ENCODE measurements around the gene IGFBP4. TPM values are rescaled to one million over a fixed set of nuclear protein-coding genes. Genes with fewer than 3 reads are reported as not detected.

IGFBP4 gene
- total and polyA plus RNA-seq, 2 of the 4 experiments (the other 2 are of a cell fraction): 308 to 1,187 TPM

- Histone ChIP-seq H3K4ac (ENCODE audit: low read depth, low read length) (peak overlapping the region; percentile 18; the same call in 1 of the 2 replicates), H3K4me2 (ENCODE audit: low read depth, low read length) (no peak overlapping the region), H3K27ac (ENCODE audit: insufficient read depth, low read length) (peak overlapping the region; percentile 31), H2AK5ac (ENCODE audit: low read depth, low read length) (peak overlapping the region; percentile 87), H3K23ac (ENCODE audit: low read depth, low read length) (no peak overlapping the region; the same call in 1 of the 2 replicates), H4K20me1 (ENCODE audit: insufficient read depth, low read length) (peaks cover 66% of the 10 kb centered on the region), H3K18ac (ENCODE audit: low read depth, low read length) (peak overlapping the region; percentile 9; the same call in 1 of the 2 replicates), H3K4me3 (ENCODE audit: insufficient read depth, low read depth, low read length) (no peak overlapping the region), H2BK20ac (ENCODE audit: low read depth, low read length) (no peak overlapping the region; the same call in 1 of the 2 replicates), H3K14ac (replicated peaks; ENCODE audit: low read depth, low read length) (peak overlapping the region; percentile 11), H2AK9ac (replicated peaks; ENCODE audit: low read depth, low read length, poor library complexity) (no peak overlapping the region), H4K91ac (ENCODE audit: insufficient read depth, low read depth, low read length) (peak overlapping the region; percentile 74; the same call in 1 of the 2 replicates), H3K9ac (ENCODE audit: low read depth, low read length) (no peak overlapping the region), H4K5ac (ENCODE audit: low read depth, low read length) (no peak overlapping the region), H3K9me1 (ENCODE audit: insufficient read depth, low read length) (peaks cover 50% of the 10 kb centered on the region), H2BK120ac (ENCODE audit: low read depth, low read length) (0 out of 2 replicates have a peak overlapping the region, but pooled peaks have one; percentile 3), H3K56ac (ENCODE audit: extremely low read depth, insufficient read depth, low read length) (no peak overlapping the region), H3K4me1 (ENCODE audit: control insufficient read depth, insufficient read depth, low read length) (peaks cover 48% of the 10 kb centered on the region), H3K9me3 (ENCODE audit: control insufficient read depth, insufficient read depth, low read length) (no peaks in the 10 kb centered on the region), H2BK15ac (ENCODE audit: low read depth, low read length) (no peak overlapping the region), H4K8ac (ENCODE audit: low read depth in 2 of 2, low read length in 2 of 2) (peak overlapping the region in 1 of 2 experiments; percentile 33; a peak in 2 of 4 replicates), H3K79me1 (ENCODE audit: low read depth in 1 of 2, low read length in 2 of 2) (peaks cover 8 to 68% of the 10 kb centered on the region in 2 experiments), H2AFZ (replicated peaks; ENCODE audit: low read length, poor library complexity) (no peak overlapping the region), H3K36me3 (ENCODE audit: control insufficient read depth, insufficient read depth, low read length) (peaks cover 69% of the 10 kb centered on the region), H3K27me3 (ENCODE audit: control insufficient read depth, insufficient read depth, low read length) (no peaks in the 10 kb centered on the region), H2BK5ac (ENCODE audit: low read depth, low read length, poor library complexity, severe bottlenecking) (peak overlapping the region; percentile 45)
- ATAC-seq (ENCODE audit: low read depth) (no peak), DNase-seq (no peak)
- dilution Hi-C loops (cut with HindIII; ENCODE audit: low sequenced_read_pairs, unreplicated experiment): no loop called here
- CTCF ChIA-PET: interaction anchor here (1.5 kb wide), 1 partner anchor 104 kb away, joined by 3 read pairs; no protein-coding TSS in a partner anchor
- WGBS, 2 experiments (ENCODE audit: extremely low coverage in 2 of 2, insufficient read length in 1 of 2): 9% methylated on average over 3 of the region's 16 CpGs; no CpG with 5 or more reads in 1 of the 2 experiments
- BruUV-seq (replicated peaks): no TSS peak
- intact Hi-C loops (cut with micrococcal nuclease): no loop called here
- TF ChIP-seq RFX5 (IDR thresholded peaks at IDR 0.05; ENCODE audit: low read depth, low read length) (no peak), RCOR1 (IDR thresholded peaks at IDR 0.05; ENCODE audit: insufficient replicate concordance, low read length) (no peak), MXI1 (IDR thresholded peaks at IDR 0.05; ENCODE audit: borderline replicate concordance, low read depth, low read length) (no peak), SMC3 (IDR thresholded peaks at IDR 0.05; ENCODE audit: low read depth, low read length) (no peak), POLR2A (IDR thresholded peaks at IDR 0.05; ENCODE audit: low read depth, low read length) (no peak), CTCF (conservative IDR thresholded peaks at IDR 0.05; ENCODE audit: low read depth, low read length) (no peak), RAD21 (IDR thresholded peaks at IDR 0.05; ENCODE audit: low read length) (no peak), CHD1 (IDR thresholded peaks at IDR 0.05; ENCODE audit: low read depth, low read length) (no peak), MAFK (IDR thresholded peaks at IDR 0.05; ENCODE audit: low read depth, low read length) (no peak), ELK1 (IDR thresholded peaks at IDR 0.05; ENCODE audit: borderline replicate concordance, low read depth, low read length) (no peak)
- TF ChIP-seq, protein P1, sequence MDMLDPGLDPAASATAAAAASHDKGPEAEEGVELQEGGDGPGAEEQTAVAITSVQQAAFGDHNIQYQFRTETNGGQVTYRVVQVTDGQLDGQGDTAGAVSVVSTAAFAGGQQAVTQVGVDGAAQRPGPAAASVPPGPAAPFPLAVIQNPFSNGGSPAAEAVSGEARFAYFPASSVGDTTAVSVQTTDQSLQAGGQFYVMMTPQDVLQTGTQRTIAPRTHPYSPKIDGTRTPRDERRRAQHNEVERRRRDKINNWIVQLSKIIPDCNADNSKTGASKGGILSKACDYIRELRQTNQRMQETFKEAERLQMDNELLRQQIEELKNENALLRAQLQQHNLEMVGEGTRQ (IDR thresholded peaks at IDR 0.05; ENCODE audit: low read depth, low read length): no peak
- POLR2A ChIA-PET (ENCODE audit: unreplicated experiment): no interaction called here
- in situ Hi-C loops (cut with MboI; ENCODE audit: low sequenced_read_pairs): no loop called here
These were observed 13.2 kb downstream of the IGFBP4 start for GRCh38 chr17:40456396-40456951.
